LHCN-M2 (cell line): ENCODE results near the gene ASTN2. TPM values are rescaled to one million over a fixed set of nuclear protein-coding genes. Genes with fewer than 3 reads are reported as not detected.
"Not testable (repeated sequence)": the region's sequence is repeated elsewhere in the genome, so short reads cannot be mapped to it uniquely, and the experiment has no call there.

Source experiments
- DNase-seq: peaks from one replicate; pipeline ENCODE4 v3.0.0-alpha.2; 2012; ENCODE audit warnings: low read depth
- total RNA-seq: library from RNA; depleted of rRNA; stranded (reverse); fragments of >200 nt; gene quantifications from 2 replicates; pipeline ENCODE4 v1.2.3, GENCODE V29; 2014

Gene ASTN2
- total RNA-seq, 1 experiment from 2014 or later, result 11.8 TPM

DNA sequence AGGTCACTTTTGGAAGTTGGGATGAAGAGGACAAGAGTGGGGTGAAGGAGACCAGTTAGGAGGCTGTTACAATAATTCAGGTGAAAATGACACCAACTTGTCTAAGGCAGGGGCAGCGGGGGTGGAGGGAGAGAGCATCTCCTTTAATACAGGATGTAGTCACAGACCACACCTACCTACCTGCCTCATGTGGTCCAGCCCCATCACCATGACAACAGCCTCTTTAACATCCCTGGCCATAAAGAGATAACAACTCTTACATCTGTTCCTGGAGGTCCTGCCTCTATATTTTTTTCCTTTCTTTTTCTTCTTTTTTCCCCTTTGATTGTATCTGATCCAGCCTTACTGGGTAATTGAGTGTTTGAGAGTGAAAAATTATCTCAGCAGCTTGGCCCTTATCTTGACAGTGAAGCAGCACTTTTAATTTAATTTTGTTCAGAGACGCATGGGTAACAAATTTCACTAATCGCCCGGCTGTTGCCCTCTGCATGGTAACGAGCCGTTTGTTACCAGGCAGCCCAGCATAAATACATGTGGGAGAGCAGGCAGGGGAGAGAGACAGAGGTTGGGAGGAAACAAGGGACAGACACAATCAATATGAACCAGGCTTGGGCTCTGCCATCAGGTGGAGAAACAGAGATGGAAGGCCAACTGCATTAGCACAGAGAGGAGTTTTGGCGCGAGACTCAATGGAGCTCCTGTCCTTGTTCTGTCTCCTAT is 338.1 kb downstream of the ASTN2 start:
- DNase-seq, result no peak

DNA sequence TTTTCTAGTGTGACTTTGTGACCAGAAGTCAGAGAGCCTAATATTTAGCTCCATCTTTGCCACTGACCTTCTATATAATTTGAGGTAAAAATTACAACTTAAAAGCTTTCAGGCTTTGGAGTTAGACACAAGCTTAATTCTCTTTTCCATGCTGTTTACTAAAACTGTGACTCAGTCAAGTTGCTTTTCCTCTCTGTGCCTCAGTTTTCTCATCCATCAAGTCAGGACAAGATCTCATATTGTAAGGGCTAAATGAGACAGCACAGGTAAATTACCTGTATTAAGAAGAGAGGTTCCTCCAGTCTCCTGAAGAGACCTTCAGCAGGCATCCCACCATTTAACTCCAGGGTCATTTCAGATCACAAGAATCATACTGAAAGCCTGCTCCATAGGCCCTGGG is 339.2 kb downstream of the ASTN2 start:
- DNase-seq, result no peak

DNA sequence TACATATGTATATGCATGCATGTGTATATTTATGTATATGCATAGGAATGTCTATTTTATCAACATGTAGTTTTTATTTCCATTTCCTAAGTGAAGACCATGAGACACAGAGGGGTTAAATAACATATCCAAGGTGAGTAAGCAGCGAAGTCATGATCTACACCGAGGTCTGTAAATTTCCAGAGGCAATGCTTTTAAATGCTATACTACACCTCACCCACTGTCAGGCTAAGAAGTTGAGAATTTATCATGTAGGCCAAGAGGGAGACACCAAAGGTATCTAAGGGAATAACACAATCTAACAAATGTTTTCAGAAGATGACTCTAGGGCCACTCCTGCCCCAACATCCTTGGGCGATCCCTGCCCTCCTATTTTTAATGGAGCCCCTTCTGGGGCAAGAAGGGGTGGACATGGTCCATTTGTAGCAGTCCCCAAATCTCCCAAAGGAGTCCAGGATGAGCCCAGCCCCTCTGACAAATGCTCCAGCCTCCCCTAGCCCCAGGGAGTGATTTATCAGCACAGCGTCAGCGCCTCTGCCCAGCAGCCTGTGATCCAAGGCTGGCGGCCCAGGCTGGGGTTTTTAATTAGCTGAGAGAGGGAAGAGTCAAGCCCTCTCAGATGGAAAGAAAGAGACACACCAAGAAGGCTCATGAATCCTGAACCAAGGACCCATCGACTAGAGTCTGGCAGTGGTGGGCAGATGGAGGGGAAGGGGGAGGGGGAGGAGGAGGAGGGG is 339.9 kb downstream of the ASTN2 start:
- no peak for DNase-seq

DNA sequence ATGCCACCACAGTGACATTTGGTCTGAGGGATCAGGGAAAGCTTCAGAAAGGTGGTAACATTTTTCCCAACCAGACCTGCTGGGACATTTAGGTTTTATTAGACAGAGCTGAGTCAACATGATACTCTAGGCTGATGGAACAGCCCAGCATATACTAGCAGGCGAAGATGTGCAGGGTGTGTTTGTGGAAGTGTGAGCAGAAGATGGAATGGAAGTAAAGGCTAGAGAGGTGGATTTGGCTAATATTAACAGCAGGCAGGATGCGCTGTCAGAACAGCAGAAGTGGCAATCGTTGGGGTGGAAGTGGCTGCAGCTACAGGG is 340.6 kb downstream of the ASTN2 start:
- no peak for DNase-seq

DNA sequence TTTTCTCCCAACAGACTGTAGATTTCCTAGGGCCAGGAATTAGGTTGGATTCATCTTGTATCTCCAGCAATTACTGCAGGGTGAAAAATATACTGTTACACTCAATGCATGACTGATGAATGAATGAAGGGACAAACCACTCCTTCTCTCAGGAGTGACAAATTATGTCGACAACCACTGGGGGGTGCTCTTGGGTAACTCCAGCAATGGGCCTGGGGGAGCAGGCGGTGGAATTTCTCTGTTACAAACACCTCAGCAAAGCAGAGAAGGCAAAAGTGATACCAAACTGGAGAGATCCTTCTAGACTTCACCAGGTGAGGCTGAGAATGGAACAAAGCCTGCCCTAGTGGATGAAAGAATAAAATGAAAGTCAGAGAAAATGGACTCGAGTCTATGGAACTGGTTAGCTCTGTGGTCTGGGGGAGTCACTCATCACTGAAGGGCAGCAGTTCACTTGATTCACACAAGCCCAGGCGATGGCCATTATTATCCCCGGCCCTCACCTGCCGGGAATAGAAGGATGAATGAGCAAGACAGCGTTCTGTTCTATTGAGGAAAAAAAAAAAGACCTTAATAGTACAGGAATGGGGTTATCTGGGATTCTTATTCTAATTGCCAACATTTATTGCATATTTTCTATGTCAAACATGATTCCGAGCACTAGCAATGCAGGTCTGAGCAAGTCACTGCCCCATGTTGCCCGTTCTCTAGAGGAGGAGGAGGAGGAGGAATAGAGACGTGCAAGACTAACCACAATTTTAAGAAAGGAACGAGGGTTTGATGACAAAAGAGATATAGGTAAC is 341.1 kb downstream of the ASTN2 start:
- DNase-seq, result peak; percentile 36

DNA sequence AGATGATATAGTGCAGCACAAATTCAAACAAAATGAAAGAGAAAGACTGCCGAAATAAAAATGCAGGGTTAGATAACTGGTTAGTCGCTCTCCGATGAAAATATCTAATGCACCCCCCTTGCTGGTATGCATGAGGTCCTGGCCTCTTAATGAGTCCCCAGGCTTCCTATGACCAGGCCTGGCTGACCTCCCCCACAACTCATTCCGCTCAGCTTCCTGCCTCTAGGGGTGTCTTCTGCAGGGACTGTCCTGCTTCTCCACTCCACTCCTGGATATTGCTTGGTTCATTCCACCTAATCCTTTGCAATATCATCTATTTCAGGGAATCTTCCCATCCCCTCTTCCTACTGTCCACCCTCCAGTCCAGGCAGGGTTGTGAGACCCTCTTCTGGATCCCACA is 341.8 kb downstream of the ASTN2 start:
- DNase-seq, result no peak

DNA sequence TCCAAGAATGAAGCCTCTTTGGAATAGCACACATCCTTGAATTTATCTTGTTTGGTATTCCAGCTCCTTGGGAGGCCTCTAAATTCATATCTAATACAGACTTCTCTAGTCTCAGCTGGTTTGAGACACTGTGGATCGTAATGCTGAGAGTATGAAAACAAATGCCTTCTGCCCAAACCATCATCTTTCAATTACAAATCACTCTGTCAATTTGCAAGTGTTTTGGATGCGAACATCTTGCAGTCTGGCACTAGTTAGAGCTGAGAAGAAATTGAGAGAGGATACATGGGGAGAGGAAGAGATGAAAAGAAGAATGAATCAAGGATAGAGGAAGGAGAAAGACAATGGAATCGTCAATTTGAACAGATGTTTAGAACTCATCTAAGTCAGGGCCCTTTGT is 342.6 kb downstream of the ASTN2 start:
- DNase-seq, result no peak

DNA sequence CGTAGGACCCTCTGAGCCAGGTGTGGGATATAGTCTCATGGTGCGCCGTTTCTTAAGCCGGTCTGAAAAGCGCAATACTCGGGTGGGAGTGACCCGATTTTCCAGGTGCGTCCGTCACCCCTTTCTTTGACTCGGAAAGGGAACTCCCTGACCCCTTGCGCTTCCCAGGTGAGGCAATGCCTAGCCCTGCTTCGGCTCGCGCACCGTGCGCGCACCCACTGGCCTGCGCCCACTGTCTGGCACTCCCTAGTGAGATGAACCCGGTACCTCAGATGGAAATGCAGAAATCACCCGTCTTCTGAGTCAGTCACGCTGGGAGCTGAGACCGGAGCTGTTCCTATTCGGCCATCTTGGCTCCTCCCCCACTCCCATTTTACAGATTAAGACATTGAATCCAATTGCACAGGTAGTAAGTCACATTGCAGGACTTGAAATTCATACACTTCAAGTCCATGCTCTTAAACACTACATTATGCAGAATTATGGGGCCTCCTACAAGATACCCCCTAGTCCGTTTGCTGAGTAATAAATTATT is 343.1 kb downstream of the ASTN2 start:
- DNase-seq, result not testable (repeated sequence)

DNA sequence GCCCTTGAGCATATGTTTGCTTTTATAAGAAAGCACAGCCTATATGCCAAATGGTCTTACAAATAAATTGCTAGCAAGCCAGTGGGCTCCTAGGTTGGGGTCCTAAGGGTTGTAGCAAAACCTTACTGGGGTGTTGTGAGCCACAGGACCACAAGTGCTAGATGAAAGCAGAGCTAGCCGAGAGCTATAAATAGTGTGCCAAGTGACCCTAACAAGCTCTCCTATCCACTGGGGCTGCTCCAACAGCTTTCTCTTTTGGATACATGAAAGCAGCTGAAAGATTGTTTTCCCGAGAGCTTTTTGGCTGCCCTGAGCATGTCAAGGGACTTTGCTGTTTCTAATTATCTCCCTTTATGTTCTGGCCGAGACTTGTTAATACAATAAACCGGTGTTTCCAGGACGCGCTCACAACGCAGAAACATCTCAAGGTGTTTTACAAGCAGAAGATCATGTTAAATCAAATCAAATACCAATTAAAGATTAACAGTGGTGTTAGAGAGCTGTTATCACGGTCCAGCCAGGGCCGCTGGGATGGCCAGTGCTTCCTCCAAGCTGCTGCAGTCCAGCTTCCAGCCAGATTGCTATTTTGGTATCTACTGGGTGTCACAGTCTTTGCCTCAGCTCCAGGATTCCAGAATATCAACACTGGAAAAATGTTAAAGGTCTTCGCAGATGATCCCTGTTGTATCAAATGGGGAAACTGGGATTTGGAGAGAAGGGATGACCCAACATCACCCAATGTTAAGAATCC is 351.0 kb downstream of the ASTN2 start:
- no peak for DNase-seq

DNA sequence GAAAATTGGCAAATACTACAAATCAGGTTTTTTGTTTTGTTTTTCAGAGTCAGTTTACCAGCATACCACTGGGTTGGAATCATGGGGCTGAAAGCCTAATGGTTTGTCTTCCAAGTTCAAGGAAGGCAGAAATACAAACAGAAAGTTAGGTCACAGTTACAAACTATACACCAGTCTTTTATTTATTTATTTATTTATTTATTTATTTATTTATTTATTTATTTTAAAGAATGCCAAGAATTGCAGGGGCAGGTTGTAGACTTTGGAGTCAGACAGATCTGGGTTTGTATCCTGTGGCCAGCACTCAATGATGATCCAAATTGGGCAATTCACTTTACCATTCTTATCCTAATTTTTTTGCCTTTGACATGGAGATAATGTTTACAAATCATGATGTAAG is 353.9 kb downstream of the ASTN2 start:
- no peak for DNase-seq

DNA sequence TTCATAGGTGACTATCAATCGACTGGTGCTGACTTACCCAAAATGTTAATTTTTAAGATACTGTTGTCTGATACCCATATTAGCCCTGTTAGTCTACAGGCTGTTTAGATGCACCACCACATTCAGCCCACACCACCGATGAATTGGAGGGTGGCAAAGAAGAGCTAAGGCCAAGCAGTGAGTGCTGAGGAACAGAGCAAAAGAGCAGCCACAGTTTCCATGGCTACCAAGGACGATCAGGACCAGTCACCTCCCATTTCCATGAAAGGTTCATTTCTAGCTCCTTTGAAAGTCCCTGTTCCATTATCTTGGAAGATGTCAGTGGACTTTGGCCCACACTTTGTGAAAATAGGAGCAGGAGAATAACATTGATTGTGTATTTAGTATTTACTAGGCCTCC is 364.9 kb downstream of the ASTN2 start:
- DNase-seq, result no peak

DNA sequence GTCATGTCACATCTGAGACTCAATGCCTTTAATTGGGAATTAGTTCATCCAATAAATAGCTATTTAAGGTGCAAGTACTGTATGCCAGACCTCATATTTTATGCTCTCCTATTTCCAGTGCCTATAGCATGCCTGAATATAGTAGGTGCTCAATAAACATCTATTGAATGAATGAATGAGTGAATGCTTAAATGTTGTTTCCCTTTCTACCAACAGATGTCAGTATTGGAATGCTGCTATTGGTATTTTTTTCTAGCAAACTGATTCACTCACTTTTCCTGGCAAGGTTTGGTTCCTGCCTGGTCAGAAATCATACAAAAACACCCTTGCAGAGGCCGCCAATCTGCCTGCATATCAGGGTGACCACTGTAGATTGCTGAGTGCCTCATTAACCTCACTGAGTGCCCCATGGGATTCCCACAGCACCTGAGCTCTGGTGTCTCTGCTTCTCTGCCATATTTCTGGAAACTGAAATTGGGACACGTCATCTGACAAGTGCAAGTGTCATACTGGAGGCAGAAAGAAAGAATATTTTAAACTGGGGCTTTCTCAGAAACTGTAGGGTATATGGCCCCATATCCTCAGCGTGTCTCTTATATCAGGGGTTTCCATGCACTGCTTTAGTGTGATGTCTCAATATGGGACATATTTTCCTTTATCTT is 368.1 kb downstream of the ASTN2 start:
- DNase-seq, result peak; percentile 9

DNA sequence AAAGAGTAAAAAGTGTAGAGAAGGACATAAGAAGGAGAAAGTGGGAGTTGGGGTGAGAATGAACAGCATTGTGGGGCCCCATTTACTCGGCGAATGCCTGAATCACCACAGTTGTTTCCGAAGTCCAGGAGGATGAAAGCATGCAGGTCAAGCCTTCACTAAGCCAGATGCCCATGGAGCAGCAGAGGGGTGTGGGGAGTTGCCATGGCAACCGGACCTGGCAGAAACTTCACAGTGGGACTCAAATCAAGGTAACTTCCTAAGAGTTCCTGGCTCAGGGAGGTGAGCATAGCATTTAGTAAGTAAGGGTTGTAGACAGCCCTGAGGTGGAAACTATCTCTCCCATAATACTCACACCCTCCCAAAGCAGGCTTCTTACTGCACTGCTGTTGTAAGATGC is 370.6 kb downstream of the ASTN2 start:
- DNase-seq, result no peak

DNA sequence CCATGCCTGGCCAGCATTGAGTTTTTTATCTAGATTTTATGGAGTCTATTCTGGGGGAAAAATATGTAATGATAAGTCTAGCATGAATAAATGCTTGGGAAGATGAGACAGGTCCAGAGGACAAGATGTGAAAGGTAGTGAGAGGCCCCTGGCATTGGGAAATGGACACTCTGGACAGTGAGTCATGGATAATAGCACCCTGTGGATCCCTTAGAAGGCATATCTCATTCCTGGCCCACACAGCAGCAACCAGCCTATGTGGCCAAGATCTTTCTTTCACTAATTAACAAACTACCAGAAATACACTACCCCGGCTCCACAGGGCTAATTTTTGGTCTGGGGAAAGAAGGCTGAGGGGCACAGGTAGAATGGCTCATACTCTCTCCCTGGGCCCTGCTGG is 371.7 kb downstream of the ASTN2 start:
- no peak for DNase-seq

DNA sequence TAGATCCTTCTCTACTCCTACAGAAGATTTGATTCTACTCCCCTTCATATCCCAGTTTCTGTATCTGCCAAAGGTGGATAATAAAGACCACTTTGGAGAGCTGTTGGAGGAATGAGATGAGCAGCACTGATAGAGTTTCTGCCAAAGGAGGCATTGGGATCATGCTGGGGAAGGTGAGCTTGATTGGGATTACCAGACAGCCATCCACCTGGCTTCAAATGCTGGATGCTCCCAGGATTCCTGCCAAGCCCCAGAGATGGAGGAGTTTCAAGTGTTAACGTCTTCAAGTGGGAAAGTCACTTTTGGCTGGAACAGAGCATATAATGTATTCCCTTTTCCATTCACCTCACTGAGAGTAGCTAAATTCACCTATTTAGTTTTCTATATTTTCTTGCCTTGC is 379.3 kb downstream of the ASTN2 start:
- DNase-seq, result no peak

DNA sequence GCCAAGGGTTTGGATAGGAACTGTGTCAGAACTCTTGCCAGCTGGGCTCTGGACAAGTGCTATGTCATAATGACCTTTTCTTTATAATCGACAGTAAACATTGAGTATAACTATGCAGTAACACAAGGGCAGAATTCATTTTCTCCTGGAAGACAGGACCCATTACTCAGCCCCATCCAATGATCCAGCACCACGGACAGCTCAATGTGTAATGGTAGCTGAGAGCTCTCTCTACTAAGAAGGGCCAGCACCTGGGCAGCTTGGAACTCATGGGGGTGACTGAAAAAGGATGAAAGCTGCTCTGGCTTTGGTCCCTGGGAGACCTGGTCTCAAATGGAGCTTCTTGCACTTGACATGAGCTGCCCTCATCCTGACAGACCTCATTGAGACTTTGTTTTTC is 380.0 kb downstream of the ASTN2 start:
- DNase-seq, result peak; percentile 4

DNA sequence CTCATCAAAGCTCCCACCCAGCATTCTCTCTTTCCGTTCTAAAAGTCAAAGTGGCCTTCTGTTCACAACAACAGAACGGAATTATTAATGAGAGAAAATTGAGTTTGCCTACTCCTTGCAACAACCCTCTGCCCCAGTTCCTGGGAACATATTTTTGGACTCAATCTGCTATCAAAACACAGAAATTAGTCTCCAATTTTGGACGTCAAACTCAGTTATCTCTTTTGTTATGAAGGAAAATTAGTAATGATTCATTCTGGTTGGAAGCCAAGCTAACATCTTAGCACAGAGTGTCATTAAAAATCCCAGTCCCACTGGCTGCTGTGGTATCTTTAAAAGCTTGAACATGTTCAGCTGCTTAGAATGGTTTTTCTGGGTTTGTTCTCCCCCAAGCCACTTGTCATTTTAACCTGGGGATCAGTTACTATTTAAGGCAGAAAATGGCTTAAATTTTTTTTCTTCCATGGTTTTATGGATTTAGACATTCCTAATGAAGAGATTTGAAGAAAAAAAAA is 384.5 kb downstream of the ASTN2 start:
- no peak for DNase-seq

DNA sequence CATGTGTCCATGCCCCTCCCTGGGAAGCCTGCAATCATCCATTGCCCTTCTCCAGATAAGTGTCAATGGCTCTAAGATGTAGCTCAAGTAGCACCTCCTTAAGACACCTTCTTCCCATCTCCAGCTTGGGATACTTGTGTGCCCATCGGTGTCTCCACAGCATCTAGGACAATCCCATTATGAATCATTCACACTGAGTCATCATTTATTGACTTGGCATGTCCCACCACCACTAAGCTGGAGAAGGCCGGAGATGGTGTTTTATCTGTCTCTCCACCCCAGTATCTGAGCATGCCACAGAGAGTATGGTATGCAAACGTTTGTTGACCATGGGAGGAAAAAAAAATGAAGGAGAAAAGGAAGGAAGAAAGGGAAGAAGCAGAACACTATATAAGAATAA is 385.5 kb downstream of the ASTN2 start:
- DNase-seq, result no peak

DNA sequence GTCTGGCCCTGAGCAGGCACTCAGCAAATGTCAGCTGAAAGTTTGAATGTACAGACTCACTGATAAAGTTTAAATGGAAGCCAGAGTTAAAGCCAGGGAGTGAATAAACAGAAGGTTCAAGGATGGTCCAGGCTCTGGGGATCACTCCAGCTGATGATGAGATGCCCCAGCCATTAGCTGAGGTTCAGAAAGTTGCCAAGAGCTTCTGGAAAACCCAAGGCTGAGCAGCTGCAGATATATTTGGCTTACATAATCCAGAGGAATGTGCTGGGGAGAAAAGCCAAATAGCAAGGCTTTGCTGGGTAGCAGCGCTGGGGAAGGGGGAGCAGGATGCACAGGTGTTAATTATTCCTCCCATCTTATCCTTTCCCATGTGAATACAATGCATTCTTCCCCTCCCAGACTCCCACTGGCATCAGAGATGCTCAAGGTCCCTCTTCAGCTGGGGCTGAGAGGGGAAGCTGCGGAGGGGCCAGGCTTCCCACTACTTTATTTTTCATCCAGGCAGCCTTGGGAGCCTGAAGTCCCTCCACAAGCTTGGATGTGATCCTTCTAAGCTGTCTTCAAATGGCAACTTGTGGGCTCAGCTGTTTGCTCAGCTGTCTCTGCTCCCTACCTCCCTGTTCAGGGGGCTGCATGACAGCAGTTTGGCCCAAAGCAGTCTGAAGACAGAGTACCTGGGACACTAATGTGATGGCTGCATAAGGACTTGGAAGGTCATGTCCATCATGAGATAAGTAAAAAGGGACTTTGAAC is 386.6 kb downstream of the ASTN2 start:
- DNase-seq, result peak; percentile 3

DNA sequence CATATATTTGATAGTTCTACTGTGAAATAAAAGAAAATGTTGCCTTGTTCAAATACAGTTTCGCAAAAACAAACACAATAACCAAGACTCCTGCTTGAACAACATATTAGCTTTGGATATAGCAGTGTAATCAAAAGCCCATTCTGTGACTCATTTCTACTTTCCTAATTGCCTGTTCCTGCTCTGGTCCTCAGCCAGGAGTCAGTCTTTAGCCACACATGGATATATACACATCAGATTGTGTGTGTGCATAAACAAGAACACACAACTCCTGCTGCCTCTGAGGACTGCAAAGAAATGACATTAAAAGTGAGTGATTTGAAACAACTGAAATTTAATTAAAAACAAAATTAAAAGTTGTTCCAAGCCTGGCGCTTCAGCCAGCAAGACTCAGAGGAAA is 393.0 kb downstream of the ASTN2 start:
- DNase-seq, result no peak
